WTC11 (cell line): ENCODE results near the gene AP3M1.

Experiments used
- SMAD4 ChIP-seq: sonication (generic); formaldehyde crosslinking; IDR thresholded peaks from 2 replicates; pipeline ENCODE4 v1.8.0; 2022; ENCODE audit warnings: mild to moderate bottlenecking, missing genetic modification reagents
- SP1 ChIP-seq: sonication (generic); formaldehyde crosslinking; conservative IDR thresholded peaks from 2 replicates; pipeline ENCODE4 v1.8.1; 2022; ENCODE audit warnings: missing genetic modification reagents
- TP53 ChIP-seq: sonication (generic); formaldehyde crosslinking; IDR thresholded peaks from 2 replicates; pipeline ENCODE4 v1.8.1; 2023; ENCODE audit warnings: mild to moderate bottlenecking, missing genetic modification reagents
- TF ChIP-seq, protein P1 (sequence below): sonication (generic); formaldehyde crosslinking; IDR thresholded peaks from 2 replicates; pipeline ENCODE4 v1.8.1; 2023; ENCODE audit warnings: mild to moderate bottlenecking, missing genetic modification reagents, borderline replicate concordance
- TF ChIP-seq, protein P2 (sequence below): fragments of 200-600 bp; IDR thresholded peaks from 2 replicates; pipeline ENCODE4 v1.8.0; 2022; ENCODE audit warnings: antibody characterized with exemption

DNA sequence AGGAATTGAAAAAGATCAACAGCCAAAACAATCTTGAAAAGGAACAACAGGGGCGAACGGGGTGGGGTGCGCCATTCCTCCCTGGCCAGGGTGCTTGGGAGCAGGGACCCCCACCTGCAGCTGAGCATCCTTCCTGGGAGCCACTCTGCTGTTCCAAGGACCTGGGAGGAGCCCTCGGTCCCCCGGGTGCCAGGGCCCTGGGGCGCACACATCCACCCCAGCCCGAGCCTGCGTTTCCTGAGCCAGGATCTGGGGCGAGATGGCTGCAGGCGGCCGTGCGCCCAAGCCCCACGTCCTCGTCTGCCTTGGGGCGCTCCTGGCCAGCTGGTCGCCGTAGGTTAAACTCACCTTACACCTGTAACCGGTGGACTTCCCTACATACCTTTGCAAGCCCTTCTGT is 10.6 kb downstream of the AP3M1 start:
- TF ChIP-seq, protein P1, sequence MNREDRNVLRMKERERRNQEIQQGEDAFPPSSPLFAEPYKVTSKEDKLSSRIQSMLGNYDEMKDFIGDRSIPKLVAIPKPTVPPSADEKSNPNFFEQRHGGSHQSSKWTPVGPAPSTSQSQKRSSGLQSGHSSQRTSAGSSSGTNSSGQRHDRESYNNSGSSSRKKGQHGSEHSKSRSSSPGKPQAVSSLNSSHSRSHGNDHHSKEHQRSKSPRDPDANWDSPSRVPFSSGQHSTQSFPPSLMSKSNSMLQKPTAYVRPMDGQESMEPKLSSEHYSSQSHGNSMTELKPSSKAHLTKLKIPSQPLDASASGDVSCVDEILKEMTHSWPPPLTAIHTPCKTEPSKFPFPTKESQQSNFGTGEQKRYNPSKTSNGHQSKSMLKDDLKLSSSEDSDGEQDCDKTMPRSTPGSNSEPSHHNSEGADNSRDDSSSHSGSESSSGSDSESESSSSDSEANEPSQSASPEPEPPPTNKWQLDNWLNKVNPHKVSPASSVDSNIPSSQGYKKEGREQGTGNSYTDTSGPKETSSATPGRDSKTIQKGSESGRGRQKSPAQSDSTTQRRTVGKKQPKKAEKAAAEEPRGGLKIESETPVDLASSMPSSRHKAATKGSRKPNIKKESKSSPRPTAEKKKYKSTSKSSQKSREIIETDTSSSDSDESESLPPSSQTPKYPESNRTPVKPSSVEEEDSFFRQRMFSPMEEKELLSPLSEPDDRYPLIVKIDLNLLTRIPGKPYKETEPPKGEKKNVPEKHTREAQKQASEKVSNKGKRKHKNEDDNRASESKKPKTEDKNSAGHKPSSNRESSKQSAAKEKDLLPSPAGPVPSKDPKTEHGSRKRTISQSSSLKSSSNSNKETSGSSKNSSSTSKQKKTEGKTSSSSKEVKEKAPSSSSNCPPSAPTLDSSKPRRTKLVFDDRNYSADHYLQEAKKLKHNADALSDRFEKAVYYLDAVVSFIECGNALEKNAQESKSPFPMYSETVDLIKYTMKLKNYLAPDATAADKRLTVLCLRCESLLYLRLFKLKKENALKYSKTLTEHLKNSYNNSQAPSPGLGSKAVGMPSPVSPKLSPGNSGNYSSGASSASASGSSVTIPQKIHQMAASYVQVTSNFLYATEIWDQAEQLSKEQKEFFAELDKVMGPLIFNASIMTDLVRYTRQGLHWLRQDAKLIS, result no peak
- TF ChIP-seq, protein P2, sequence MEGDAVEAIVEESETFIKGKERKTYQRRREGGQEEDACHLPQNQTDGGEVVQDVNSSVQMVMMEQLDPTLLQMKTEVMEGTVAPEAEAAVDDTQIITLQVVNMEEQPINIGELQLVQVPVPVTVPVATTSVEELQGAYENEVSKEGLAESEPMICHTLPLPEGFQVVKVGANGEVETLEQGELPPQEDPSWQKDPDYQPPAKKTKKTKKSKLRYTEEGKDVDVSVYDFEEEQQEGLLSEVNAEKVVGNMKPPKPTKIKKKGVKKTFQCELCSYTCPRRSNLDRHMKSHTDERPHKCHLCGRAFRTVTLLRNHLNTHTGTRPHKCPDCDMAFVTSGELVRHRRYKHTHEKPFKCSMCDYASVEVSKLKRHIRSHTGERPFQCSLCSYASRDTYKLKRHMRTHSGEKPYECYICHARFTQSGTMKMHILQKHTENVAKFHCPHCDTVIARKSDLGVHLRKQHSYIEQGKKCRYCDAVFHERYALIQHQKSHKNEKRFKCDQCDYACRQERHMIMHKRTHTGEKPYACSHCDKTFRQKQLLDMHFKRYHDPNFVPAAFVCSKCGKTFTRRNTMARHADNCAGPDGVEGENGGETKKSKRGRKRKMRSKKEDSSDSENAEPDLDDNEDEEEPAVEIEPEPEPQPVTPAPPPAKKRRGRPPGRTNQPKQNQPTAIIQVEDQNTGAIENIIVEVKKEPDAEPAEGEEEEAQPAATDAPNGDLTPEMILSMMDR, result no peak
- TF ChIP-seq TP53 (CRISPR knock-in tag), result no peak
- no peak for TF ChIP-seq SP1 (CRISPR knock-in tag)
- TF ChIP-seq SMAD4, result no peak
